ENCODE data around the gene IQGAP2.

DNA sequence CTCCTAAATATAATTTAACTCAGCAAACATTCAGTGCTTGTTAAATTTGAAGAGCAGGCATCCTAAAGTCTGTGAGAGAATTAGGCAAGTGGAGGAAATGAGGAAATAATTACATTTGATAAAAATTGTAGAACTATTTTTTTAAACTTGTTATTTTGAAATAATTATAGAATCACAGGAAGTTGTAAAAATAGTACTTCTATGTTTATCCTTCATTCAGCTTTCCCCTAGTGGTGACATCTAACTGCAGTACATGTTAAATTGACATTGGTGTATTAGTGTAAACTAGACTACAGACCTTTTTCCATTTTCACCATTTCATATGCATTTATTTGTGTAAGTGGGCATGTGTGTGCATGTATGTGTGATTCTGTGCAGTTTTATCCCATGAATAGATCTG, 168.5 kb downstream of the IQGAP2 start:
- TF ChIP-seq, protein P1, sequence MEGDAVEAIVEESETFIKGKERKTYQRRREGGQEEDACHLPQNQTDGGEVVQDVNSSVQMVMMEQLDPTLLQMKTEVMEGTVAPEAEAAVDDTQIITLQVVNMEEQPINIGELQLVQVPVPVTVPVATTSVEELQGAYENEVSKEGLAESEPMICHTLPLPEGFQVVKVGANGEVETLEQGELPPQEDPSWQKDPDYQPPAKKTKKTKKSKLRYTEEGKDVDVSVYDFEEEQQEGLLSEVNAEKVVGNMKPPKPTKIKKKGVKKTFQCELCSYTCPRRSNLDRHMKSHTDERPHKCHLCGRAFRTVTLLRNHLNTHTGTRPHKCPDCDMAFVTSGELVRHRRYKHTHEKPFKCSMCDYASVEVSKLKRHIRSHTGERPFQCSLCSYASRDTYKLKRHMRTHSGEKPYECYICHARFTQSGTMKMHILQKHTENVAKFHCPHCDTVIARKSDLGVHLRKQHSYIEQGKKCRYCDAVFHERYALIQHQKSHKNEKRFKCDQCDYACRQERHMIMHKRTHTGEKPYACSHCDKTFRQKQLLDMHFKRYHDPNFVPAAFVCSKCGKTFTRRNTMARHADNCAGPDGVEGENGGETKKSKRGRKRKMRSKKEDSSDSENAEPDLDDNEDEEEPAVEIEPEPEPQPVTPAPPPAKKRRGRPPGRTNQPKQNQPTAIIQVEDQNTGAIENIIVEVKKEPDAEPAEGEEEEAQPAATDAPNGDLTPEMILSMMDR (conservative IDR thresholded peaks at IDR 0.05), result no peak
- TF ChIP-seq EZH2 (IDR thresholded peaks at IDR 0.05; ENCODE audit: low read depth), result no peak
